Loucy (cell line): ENCODE measurements around the gene DRGX.

Experiments used
- CTCF ChIP-seq: fragments of 200-600 bp; sonication (generic); conservative IDR thresholded peaks from 2 replicates; pipeline ENCODE4 v1.5.1; 2014; ENCODE audit warnings: mild to moderate bottlenecking, antibody characterized with exemption, low read length
- EZH2phosphoT487 ChIP-seq: fragments of 200-600 bp; IDR thresholded peaks from 2 replicates; pipeline ENCODE4 v1.6.1; 2018; ENCODE audit warnings: antibody characterized with exemption, mild to moderate bottlenecking, moderate library complexity, borderline replicate concordance

- TF ChIP-seq CTCF, result no peak
- no peak for TF ChIP-seq EZH2phosphoT487
These were observed 13.1 kb downstream of the DRGX start for GRCh38 chr10:49382826-49383225.
